ENCODE data around the gene FAM120B.

FAM120B gene

GRCh38 chr6:170416959-170417606 lies 110.5 kb downstream of the FAM120B start:
- ATAC-seq = no peak
- TF ChIP-seq ZFP3 (CRISPR knock-in tag; IDR thresholded peaks at IDR 0.05) = no peak
- no peak for TF ChIP-seq ESRRG (CRISPR knock-in tag; IDR thresholded peaks at IDR 0.05)
- TF ChIP-seq TCF4 (CRISPR knock-in tag; IDR thresholded peaks at IDR 0.05; ENCODE audit: borderline replicate concordance) = no peak
- TF ChIP-seq GLIS3 (CRISPR knock-in tag; IDR thresholded peaks at IDR 0.05) = no peak
- no peak for TF ChIP-seq ZNF565 (CRISPR knock-in tag; conservative IDR thresholded peaks at IDR 0.05; ENCODE audit: low read depth)
- no peak for TF ChIP-seq PPARA (CRISPR knock-in tag; IDR thresholded peaks at IDR 0.05; ENCODE audit: borderline replicate concordance)
- no peak for TF ChIP-seq ISL1 (CRISPR knock-in tag; IDR thresholded peaks at IDR 0.05)
- TF ChIP-seq OSR1 (CRISPR knock-in tag; IDR thresholded peaks at IDR 0.05) = no peak
- TF ChIP-seq, protein P1, sequence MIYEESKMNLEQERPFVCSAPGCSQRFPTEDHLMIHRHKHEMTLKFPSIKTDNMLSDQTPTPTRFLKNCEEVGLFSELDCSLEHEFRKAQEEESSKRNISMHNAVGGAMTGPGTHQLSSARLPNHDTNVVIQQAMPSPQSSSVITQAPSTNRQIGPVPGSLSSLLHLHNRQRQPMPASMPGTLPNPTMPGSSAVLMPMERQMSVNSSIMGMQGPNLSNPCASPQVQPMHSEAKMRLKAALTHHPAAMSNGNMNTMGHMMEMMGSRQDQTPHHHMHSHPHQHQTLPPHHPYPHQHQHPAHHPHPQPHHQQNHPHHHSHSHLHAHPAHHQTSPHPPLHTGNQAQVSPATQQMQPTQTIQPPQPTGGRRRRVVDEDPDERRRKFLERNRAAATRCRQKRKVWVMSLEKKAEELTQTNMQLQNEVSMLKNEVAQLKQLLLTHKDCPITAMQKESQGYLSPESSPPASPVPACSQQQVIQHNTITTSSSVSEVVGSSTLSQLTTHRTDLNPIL (CRISPR knock-in tag; IDR thresholded peaks at IDR 0.05; ENCODE audit: low read depth) = no peak
- TF ChIP-seq ZNF70 (CRISPR knock-in tag; IDR thresholded peaks at IDR 0.05) = no peak
- no peak for TF ChIP-seq RARB (CRISPR knock-in tag; IDR thresholded peaks at IDR 0.05)
- TF ChIP-seq CSRNP3 (CRISPR knock-in tag; IDR thresholded peaks at IDR 0.05) = no peak
- no peak for TF ChIP-seq TSHZ2 (CRISPR knock-in tag; IDR thresholded peaks at IDR 0.05)
- no peak for TF ChIP-seq ZC3H10 (CRISPR knock-in tag; IDR thresholded peaks at IDR 0.05)
- no peak for TF ChIP-seq TOX (CRISPR knock-in tag; IDR thresholded peaks at IDR 0.05; ENCODE audit: borderline replicate concordance)

GRCh38 chr6:170417881-170418280 lies 111.3 kb downstream of the FAM120B start:
- TF ChIP-seq, protein P2, sequence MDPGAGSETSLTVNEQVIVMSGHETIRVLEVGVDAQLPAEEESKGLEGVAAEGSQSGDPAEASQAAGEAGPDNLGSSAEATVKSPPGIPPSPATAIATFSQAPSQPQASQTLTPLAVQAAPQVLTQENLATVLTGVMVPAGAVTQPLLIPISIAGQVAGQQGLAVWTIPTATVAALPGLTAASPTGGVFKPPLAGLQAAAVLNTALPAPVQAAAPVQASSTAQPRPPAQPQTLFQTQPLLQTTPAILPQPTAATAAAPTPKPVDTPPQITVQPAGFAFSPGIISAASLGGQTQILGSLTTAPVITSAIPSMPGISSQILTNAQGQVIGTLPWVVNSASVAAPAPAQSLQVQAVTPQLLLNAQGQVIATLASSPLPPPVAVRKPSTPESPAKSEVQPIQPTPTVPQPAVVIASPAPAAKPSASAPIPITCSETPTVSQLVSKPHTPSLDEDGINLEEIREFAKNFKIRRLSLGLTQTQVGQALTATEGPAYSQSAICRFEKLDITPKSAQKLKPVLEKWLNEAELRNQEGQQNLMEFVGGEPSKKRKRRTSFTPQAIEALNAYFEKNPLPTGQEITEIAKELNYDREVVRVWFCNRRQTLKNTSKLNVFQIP (CRISPR knock-in tag; IDR thresholded peaks at IDR 0.05; ENCODE audit: borderline replicate concordance, low read depth) = no peak
- TF ChIP-seq GLIS3 (CRISPR knock-in tag; IDR thresholded peaks at IDR 0.05) (no peak), OSR1 (CRISPR knock-in tag; IDR thresholded peaks at IDR 0.05) (no peak), CSDC2 (CRISPR knock-in tag; IDR thresholded peaks at IDR 0.05) (no peak), TOX (CRISPR knock-in tag; IDR thresholded peaks at IDR 0.05; ENCODE audit: borderline replicate concordance) (no peak)
- ATAC-seq = no peak

DNA sequence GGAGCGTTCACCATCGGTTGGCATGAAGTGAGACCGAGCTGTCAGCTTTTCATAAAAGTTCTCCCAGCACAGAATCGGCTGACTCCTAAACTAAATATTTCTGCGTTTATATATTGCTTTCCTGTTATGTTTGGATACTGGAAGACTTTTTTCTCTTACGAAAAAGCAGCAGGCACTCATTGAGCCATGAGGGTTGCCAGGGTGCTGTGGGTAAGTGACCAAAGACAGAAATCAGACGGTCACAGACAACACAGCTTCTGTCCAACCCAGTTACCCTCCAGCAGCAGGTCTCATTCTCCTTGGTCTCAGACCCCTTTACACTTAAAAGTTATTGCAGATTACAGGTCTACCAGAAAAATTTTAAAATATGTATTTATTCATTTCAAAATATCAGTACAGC lies 113.7 kb downstream of the FAM120B start:
- ATAC-seq = no peak
- no peak for TF ChIP-seq CSRNP3 (CRISPR knock-in tag; IDR thresholded peaks at IDR 0.05)
- TF ChIP-seq, protein P2 (CRISPR knock-in tag; IDR thresholded peaks at IDR 0.05; ENCODE audit: borderline replicate concordance, low read depth) = no peak
- no peak for TF ChIP-seq CSDC2 (CRISPR knock-in tag; IDR thresholded peaks at IDR 0.05)
- TF ChIP-seq ESRRG (CRISPR knock-in tag; IDR thresholded peaks at IDR 0.05) = no peak
- TF ChIP-seq ZFP30 (CRISPR knock-in tag; IDR thresholded peaks at IDR 0.05) = no peak
- TF ChIP-seq TSHZ2 (CRISPR knock-in tag; IDR thresholded peaks at IDR 0.05) = no peak
- TF ChIP-seq ARNTL (CRISPR knock-in tag; IDR thresholded peaks at IDR 0.05; ENCODE audit: borderline replicate concordance, low read depth) = no peak
- TF ChIP-seq ISL1 (CRISPR knock-in tag; IDR thresholded peaks at IDR 0.05) = no peak
- no peak for TF ChIP-seq TOX (CRISPR knock-in tag; IDR thresholded peaks at IDR 0.05; ENCODE audit: borderline replicate concordance)
- TF ChIP-seq, protein P1 (CRISPR knock-in tag; IDR thresholded peaks at IDR 0.05; ENCODE audit: low read depth) = no peak
- no peak for TF ChIP-seq ZC3H10 (CRISPR knock-in tag; IDR thresholded peaks at IDR 0.05)
- TF ChIP-seq ZNF70 (CRISPR knock-in tag; IDR thresholded peaks at IDR 0.05) = no peak
- TF ChIP-seq BACH2 (CRISPR knock-in tag; IDR thresholded peaks at IDR 0.05; ENCODE audit: borderline replicate concordance) = no peak
